HG02759 (cell line): ENCODE measurements around the gene CPNE8.
A peak's percentile ranks its signal among the peaks of the same experiment; 100 is the strongest.
"Not testable (repeated sequence)": the region's sequence is repeated elsewhere in the genome, so short reads cannot be mapped to it uniquely, and the experiment has no call there.

Experiments
- ATAC-seq: cut with Tn5 transposase; IDR thresholded peaks from one replicate; pipeline ENCODE4 v1.9.1; 2021; ENCODE audit warnings: mild to moderate bottlenecking, moderate library complexity; ENCODE audit not compliant: unreplicated experiment

The CPNE8 gene

DNA sequence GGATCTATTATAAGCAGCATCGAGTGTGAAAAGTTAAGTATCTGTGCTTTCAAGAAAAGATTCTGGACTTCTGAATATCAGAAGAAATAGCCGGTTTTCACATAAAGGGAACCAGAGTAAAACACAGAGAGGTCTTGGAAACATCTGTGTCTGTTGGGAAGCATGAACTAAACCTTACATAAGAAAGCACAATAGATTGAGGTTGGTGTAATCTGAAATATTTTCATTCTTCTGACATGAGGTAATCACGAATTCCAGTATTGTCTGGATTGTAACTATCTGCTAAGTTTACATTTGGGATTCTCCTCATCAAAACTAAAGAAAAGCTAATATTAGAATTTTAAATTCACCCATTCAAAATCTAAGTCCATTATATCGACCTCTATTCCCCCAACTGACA is 161.3 kb downstream of the CPNE8 start:
- ATAC-seq, result no peak

DNA sequence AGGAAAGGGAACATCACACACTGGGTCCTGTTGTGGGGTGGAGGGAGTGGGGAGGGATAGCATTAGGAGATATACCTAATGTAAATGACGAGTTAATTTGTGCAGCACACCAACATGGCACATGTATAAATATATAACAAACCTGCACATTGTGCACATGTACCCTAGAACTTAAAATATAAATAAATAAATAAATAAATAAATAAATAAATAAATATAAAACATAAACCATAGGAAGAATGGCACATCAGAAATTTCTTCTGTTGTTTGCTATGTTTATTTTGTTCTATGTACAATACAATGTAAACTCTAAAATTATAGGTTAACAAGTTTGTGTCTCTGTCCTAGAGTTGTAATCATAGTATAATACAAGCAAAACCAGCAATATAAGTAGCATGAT is 162.9 kb downstream of the CPNE8 start:
- not testable (repeated sequence) for ATAC-seq

DNA sequence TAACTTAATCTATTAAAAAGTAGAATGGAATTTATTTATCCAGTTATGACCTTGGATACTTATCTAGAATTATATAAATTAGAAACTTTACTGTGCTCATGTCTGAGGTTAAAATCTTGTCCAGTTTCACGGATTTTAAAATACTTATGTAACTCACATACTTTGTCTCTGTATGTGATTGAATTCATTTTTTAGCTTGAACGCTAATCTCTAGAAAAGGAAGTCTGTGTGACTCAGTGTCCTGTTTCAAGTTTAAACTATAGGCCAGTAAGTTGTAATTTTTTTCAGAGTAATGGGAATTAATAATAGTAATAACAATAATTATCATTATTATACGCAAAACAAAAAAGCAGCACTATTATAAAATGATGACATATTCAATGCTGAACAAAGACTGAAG is 168.6 kb downstream of the CPNE8 start:
- no peak for ATAC-seq

DNA sequence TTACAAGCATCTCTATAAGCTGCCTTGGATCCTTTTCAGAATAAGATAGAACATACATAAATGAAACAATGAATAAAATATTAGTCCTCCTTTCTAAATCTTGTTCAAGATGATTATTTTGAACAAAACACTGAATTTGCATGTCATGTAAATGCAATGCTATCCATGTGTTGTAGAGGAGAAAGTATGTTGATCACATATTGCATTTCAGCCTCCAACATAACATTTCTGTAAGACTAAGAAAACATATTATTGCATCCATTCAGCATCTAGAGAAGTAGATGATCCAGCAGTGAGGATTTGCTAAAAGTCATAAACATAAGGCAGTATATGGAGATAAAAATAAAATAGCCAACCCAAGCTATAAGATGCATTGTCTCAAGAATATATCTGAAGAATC is 172.6 kb downstream of the CPNE8 start:
- no peak for ATAC-seq

DNA sequence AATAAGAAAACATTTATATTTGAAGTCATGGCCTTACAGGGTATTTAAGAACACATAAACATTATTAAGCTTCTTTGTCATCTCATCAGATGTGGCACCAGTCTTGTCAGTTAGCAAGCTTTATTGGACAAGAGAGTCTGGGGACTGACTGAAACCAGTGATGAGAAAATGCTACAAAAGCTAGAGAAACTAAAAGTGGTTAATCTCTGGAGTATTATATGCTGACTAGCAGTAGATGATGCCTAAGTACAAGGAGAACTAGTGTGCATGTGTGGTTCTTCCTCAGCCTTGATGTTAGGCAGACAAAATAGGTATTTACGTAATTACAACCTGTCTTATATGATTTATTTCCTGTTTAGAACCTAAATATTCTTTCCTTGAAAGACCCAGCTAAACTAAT is 176.5 kb downstream of the CPNE8 start:
- ATAC-seq, result no peak

DNA sequence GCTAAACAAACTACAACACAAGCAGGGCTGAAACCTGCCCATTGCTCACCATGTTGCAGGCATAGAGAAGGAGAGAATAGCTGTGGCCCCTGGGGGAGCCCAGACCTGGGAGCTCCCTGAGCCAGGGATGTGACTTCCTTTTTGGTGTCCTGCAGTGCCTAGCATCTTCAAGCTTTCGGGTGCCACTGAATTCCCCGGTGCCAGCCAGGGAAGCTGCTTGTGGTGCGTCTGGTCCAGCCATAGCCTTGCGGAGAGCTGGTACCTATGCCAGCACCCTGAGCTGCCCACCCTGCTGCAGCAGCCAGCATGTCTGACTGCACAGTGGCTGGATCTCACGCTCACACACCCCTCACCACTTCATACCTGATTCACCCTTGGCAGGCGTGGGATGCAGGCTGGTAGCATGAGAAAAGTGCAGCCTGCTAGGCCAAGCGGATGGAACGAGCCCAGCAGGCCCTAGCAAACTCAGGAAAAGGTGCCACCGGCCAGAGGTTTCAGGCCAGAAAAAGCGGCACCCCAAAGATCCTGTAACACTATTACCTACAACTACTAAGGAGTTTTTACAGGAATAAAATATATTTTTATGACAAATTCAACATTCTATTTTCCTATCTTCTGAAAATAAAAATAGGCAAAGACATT is 183.7 kb downstream of the CPNE8 start:
- no peak for ATAC-seq

DNA sequence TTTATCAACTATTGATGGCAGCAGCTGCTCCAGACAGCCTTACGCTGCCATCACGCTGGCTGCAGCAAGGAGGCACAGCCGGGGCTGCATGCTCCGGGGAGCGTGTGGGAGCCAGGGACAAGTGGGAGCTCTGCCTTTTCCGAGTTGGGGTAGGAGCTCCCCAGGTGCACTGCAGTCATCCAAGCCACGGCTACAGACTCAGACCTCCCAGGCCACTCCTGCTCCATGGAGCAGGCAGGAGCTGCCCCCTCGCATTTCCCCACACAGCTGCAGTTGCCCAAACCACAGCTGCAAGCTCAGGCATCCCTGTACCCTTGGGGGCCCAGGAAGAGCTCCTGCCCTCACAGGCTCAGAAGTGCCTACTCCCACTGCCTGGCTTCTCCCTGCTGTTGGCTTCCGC is 184.7 kb downstream of the CPNE8 start:
- ATAC-seq, result no peak

DNA sequence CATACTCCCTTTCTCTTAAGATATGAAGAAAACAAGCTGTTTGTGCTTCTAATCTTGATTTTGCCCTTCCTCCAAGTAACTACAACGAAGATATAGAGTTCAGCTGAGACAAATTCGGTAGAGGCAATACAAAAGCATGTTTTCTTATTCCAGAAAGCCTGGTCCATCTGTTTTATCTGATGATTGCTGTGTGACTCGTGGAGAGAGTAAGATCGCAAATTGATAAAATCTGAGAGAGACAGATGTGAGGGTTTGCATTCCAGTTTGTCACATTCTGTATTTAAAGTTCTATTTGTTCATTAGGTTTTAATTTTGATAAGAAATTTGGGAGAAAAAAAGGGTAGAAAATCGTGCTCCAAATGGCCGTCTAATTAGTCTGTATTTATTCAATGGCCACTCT is 192.1 kb downstream of the CPNE8 start:
- no peak for ATAC-seq

DNA sequence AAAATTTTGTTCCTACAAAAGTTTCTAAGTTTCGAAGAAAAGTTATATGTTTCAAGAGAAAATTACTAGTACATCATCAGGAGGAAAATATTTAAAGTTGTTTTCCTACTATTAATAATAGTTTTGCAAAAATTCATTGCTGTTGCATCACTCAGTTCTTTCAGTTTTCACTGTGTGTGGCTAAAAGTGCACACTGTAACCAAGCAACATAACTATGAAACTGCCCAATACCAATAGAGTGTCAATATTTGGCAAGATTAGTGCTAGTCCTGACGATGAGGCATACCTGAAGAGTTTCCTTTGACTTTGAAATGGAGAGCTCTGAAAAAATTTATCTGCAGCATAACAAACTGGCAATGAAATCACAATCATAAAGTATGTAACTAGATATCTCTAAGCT is 194.3 kb downstream of the CPNE8 start:
- ATAC-seq, result peak; percentile 74

DNA sequence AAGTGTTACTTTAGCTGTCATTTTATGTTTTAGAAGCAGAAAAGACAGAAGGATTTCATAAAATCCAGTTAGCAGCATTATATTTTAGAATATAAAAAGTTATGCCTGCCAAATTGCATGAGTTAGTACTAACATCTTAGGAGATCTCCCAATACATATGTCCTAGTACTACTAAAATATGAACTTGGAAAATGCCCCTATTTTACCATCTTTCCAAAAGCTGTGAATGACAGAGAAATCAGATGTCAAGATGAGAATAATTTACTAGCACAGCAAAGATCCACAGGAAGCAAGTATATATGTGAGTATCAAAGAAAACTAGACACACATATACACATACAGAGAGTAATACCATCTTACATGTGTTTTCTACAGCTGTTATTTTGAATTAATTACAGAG is 196.9 kb downstream of the CPNE8 start:
- no peak for ATAC-seq

DNA sequence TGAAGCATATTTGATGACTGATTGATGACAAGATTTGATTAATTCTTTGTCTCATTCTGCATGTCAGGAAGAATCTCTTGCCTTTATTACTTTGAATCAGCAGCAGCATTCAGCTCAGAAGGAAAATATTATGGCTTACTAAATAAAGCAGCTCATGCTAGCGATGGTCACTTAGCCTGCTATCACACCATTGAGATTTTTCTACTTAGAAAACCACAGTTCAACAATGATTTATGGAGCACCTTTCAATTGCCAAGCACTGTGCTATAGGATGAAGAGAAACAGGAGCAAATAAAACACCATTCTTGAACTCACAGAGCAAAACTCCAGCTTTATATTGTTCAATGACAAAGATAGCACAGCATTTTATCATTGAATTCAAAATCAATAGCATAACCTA is 197.7 kb downstream of the CPNE8 start:
- no peak for ATAC-seq

DNA sequence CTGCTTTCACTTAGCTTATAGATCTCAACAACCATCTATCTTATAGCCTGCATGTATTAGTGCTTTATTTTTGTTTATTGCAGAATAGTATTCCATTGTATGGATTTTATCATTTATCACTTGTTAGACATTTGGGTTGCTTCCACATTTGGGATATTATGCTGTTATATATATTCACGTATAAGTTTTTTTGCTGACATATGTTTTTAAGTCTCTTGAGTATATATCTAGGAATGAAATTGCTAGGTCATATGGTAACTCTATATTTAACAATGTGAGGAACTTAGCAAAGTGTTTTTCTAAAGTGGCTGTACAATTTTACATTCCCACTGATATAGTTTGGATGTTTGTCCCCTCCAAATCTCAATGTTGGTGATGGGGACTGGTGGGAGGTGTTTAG is 208.1 kb downstream of the CPNE8 start:
- ATAC-seq, result no peak

DNA sequence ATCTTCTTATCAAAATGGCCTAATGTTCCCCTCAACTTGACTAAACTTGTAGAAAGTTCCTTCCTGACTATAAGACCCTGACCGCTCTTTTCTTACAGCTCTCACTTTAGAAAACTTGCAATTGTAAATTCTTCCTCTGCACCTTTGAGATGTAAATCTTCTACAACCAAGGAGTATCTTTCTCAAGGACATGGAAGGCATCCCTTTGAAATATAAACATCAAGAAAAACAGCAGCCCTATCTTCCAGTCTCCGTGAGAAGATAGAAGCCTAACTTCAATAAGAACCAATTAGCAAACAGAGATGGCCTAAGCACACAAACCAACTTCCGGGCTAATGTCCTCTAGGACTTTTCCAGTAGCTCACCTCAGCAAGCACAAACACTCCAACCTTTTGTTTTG is 210.3 kb downstream of the CPNE8 start:
- ATAC-seq, result no peak

DNA sequence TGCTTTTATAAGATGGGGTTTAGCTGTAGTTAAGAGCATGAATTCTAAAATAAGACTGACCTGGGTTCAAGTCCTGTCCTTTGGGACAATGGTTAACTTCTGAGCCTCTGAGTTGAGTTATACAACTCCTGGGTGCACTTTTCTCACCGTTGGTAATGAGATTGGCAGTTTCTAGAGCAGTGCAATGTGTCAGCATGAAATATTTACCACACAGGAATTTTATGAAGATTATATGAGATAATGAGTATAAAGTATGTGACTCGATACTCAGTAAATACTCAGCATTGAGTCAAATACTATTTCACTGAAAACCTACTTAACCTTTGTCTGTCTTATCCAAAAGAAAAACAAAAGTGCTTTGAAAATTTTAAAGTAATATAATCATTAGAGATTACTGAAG is 214.2 kb downstream of the CPNE8 start:
- no peak for ATAC-seq

DNA sequence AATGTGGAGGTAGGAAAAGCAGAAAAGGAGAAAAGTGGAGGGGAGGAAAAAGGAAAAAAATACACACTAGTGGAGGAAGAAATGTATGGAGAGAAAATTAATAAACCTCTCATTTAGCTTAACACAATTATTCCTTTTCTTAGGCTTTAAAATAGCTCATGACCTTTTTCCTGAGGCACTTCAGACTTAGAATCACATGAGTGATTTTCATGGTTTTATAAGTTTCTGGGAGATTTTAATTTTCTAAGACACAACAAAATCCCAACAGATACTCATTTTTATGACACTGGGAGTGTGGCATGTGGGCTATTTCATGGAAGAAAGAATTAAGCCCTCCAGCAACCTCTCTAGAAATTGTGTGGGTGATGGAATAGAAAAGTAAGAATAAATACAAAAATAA is 214.7 kb downstream of the CPNE8 start:
- ATAC-seq, result no peak

DNA sequence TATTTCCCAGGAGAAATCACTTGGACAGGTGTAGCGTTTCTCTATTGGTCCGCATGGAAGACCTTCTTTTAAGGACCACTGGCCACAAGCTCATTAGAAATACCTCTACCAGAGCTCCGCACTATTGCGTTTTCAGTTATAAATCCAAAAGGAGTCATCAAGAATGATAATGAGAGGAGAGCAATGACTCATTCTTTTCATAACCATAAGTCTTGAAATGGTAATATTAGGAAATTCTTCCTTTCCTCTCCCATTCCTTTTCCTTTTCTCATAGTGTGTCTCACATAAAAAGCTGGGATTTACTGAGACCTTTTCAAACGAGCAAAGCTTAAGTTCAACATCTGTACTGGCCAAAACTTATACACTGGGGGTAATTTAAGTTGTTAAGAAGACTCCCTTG is 215.7 kb downstream of the CPNE8 start:
- no peak for ATAC-seq

DNA sequence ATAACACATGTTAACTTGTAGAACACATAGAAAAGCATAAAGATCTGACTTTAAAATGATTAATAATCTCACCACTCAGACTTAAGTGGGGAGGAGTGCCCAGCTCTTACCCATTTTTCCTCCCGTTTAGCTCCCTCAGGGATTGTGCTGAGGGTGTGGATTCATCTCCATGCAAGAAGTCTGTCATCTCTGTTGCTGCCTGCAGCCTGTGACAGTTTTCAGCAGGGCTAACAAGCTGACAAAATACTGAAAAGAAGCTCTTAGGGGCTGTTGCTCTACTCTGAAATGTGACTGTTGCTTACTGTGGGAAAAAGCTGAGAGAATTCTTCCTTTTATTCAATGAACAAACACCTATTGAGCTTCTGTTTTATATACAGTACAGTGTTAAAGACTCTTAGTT is 216.2 kb downstream of the CPNE8 start:
- no peak for ATAC-seq

DNA sequence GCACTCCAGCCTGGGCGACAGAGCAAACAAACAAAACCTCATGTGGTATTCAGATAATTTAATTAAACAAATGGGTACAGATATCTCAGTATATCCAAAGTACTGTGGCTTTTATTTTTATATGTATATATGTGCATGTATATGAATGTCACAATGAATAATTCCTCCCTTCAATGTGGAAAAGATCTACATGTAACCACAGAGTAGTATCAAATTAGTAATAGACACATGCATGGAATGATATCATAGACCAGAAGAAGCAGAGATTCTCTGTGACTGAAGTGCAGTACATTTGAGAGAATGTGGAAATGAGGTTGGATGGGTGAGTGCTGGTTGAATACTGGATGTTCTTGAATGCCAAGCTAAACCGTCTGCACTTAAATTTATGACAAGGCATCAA is 222.9 kb downstream of the CPNE8 start:
- ATAC-seq, result no peak

DNA sequence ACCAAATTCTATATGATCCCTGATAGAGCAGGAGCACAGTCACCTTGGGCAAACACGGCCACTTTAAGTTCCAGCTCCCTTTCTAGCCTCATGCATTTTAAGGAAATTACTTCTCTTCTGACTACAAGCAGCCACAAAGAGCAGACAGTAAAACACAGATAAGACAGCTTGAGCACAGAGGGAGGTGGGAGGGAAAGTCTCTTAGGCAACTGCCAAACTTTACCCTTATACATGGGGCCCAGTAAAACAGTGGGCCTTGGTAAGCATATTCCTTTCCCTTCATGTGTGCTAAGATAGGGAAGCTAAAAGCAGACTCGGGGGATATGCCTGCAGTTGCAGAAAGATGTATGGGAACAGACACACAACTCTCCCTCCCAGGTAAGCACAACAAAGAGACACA is 235.9 kb downstream of the CPNE8 start:
- no peak for ATAC-seq

DNA sequence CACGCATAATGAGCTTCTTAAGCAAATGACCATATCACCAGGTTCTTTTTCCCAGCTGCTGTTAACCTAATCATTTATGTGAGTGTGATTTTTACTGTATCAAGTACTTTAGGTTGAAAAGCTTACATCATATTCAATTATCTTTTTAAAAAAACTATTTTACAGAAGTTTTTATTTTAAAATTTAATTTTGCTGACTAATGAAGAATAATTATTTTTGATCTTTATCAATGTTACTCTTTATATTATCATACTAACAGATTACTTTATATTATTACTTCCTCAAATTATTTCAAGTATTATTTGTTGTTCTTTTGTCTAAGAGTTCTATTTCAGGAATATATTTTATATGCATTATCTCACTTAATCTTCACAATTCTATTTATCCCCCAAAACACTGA is 236.3 kb downstream of the CPNE8 start:
- ATAC-seq, result no peak

DNA sequence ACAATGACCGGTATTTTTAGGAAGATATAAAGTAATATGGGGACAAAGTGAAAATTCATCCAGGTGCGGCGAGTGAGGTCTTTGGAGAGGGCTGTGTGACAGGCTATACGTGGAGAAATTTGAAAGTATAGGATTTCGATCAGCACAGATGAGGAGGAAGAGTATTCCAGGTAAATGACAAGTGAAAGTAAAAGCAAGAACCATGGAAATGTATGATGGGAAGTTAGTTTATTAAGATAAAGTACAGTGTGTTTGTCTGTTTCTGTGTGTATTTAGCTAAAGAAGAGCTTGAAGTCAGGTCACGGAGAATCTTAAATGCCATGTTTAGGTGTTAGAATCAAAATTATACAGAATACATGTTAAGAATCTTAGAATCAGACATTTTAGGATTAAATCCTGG is 239.0 kb downstream of the CPNE8 start:
- ATAC-seq, result no peak

DNA sequence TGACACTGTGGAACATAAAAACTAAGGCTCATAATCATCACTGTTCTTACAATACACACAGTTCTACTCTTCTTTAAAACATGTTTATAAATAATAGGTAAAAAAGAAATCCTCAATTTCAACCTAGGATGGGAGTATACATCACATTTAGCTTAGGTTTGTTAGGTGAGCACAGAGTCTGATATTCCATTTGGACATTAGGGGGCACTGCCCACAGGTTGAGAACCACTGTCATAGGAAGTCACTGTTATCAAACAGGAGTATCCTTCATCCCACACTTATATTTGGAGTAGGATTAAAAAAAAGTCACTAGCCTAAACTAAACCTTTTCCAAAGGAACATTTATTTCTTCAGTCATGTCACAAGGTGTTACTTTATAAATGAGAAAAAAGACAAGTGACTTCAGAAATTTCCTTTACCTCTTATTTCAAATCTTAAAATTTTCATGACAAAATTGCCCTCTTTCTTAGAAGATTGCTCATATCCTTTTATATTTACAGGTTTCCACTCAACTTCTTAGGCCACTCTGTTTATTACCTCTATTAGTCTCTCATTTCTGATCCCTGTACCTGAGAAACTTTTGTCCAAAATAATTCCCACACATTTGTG is 240.6 kb downstream of the CPNE8 start:
- peak; percentile 79 for ATAC-seq

DNA sequence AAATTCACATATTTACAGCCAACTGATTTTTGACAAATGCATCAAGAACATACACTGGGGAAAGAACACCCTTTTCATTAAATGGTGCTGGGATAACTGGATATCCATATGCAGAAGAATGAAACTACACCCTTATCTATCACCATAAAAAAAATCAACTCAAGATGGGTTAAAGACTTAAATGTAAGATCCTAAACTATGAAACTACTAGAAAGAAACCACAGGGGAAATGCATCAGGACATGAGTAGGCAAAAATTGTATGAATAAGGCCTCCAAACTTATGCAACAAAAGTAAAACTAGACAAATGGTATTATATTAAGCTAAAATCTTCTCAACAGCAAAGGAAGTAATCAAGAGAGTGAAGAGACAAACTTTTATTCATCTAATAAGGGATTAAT is 242.6 kb downstream of the CPNE8 start:
- ATAC-seq, result no peak
